ENCODE results near the gene CYP4F12.
"Not testable (repeated sequence)": the region's sequence is repeated elsewhere in the genome, so short reads cannot be mapped to it uniquely, and the experiment has no call there.

CYP4F12 gene

DNA sequence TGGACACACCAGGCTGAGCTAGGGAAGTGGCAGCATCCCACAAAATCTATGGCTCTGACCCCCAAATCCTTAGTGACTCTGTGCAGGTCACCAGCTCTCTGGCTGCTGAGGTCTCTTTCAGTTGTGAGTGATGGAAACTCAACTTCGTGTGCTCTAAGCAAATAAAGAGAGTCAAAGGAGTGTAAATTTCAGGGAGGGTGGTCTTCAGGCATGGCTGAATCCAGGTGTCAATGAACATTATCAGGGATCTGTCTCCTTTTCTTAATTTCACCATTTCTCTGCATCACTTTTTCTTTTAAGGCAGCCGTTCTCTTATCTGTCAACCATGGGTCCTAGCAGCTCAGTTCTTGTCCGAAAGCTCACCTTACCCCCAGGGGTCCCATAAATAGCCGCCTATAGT, 6.2 kb downstream of the CYP4F12 start:
- Histone ChIP-seq H3K27ac (replicated peaks; ENCODE audit: low read length) (no peak overlapping the region), H2AK5ac (ENCODE audit: low read depth, low read length) (no peak overlapping the region), H3K14ac (ENCODE audit: low read length) (no peak overlapping the region), H2AFZ (ENCODE audit: low read length) (no peak overlapping the region), H3K4me2 (ENCODE audit: insufficient read depth, low read length, poor library complexity, severe bottlenecking) (no peak overlapping the region), H3K79me1 (ENCODE audit: low read depth, low read length) (peaks cover 2% of the 10 kb centered on the region), H3K4ac (ENCODE audit: low read length) (no peak overlapping the region), H4K8ac (ENCODE audit: low read depth, low read length) (no peak overlapping the region), H3K4me1 (ENCODE audit: control insufficient read depth in 2 of 2, insufficient read depth in 1 of 2, low read depth in 1 of 2, low read length in 2 of 2) (no peaks in the 10 kb centered on the region), H2BK5ac (ENCODE audit: low read length) (no peak overlapping the region), H3K27me3 (ENCODE audit: control insufficient read depth in 3 of 3, insufficient read depth in 3 of 3, low read depth in 1 of 3, low read length in 3 of 3) (no peaks in the 10 kb centered on the region), H2BK15ac (ENCODE audit: low read length) (no peak overlapping the region), H2BK12ac (ENCODE audit: low read length) (no peak overlapping the region), H3K9ac (ENCODE audit: low read depth, low read length, poor library complexity) (no peak overlapping the region), H4K91ac (ENCODE audit: low read depth, low read length, poor library complexity) (no peak overlapping the region), H3K18ac (ENCODE audit: low read length) (no peak overlapping the region), H3K4me3 (ENCODE audit: low read length in 2 of 2) (no peak overlapping the region), H3K9me3 (replicated peaks in 1 of 2; ENCODE audit: control insufficient read depth in 2 of 2, insufficient read depth in 1 of 2, low read depth in 1 of 2, low read length in 2 of 2) (peaks cover 0 to 28% of the 10 kb centered on the region in 2 donors), H3K36me3 (replicated peaks in 1 of 2; ENCODE audit: control insufficient read depth in 2 of 2, insufficient read depth in 2 of 2, low read length in 2 of 2) (no peaks in the 10 kb centered on the region), H2BK120ac (ENCODE audit: low read depth, low read length) (no peak overlapping the region), H3K23ac (ENCODE audit: low read depth, low read length, poor library complexity) (no peak overlapping the region)
- WGBS, 2 donors (ENCODE audit: extremely low coverage in 2 of 2, insufficient read length in 2 of 2, insufficient replicate concordance in 1 of 2): no CpG with 5 or more reads among the region's 4 CpGs
- DNase-seq (ENCODE audit: low spot score): no peak

DNA sequence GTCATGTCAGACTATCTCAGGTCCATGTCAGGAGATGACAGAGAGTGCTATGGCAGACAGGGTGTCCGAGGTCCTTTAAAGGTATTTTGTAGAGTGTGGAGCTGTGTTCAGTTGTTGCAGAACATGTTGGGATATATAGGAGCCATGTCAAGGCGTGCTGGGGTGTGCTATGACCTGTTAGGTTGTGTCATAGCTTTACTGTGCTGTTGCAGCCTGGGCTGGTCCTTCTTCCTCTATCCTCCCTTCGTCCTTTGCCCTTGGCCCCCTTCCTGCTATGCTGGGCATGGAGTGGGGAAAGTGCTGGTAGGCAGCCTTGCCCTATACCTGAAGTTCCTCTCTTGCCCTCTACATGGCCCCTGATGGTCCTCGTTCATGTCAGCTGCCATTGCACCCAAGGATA, 7.0 kb downstream of the CYP4F12 start:
- H2BK120ac ChIP-seq (ENCODE audit: low read depth, low read length); H3K36me3 ChIP-seq (replicated peaks in 1 of 2; ENCODE audit: control insufficient read depth in 2 of 2, insufficient read depth in 2 of 2, low read length in 2 of 2); H2BK12ac ChIP-seq (ENCODE audit: low read length); H4K91ac ChIP-seq (ENCODE audit: low read depth, low read length, poor library complexity); H3K4ac ChIP-seq (ENCODE audit: low read length); H3K4me3 ChIP-seq (ENCODE audit: low read length in 2 of 2); H3K9ac ChIP-seq (ENCODE audit: low read depth, low read length, poor library complexity); H2AK5ac ChIP-seq (ENCODE audit: low read depth, low read length); H3K4me1 ChIP-seq (ENCODE audit: control insufficient read depth in 2 of 2, insufficient read depth in 1 of 2, low read depth in 1 of 2, low read length in 2 of 2); H3K23ac ChIP-seq (ENCODE audit: low read depth, low read length, poor library complexity); H3K4me2 ChIP-seq (ENCODE audit: insufficient read depth, low read length, poor library complexity, severe bottlenecking); H2BK5ac ChIP-seq (ENCODE audit: low read length); DNase-seq (ENCODE audit: low spot score); H3K79me1 ChIP-seq (ENCODE audit: low read depth, low read length); H2AFZ ChIP-seq (ENCODE audit: low read length); H3K27me3 ChIP-seq (ENCODE audit: control insufficient read depth in 3 of 3, insufficient read depth in 3 of 3, low read depth in 1 of 3, low read length in 3 of 3); H3K18ac ChIP-seq (ENCODE audit: low read length); H4K8ac ChIP-seq (ENCODE audit: low read depth, low read length); H2BK15ac ChIP-seq (ENCODE audit: low read length); H3K27ac ChIP-seq (replicated peaks; ENCODE audit: low read length): not testable (repeated sequence)
- no CpG with 5 or more reads among the region's 4 CpGs for WGBS, 2 donors (ENCODE audit: extremely low coverage in 2 of 2, insufficient read length in 2 of 2, insufficient replicate concordance in 1 of 2)
- peak overlapping the region; percentile 21 for H3K14ac ChIP-seq (ENCODE audit: low read length)
- H3K9me3 ChIP-seq (replicated peaks in 1 of 2; ENCODE audit: control insufficient read depth in 2 of 2, insufficient read depth in 1 of 2, low read depth in 1 of 2, low read length in 2 of 2): peaks cover 0 to 26% of the 10 kb centered on the region in 2 donors

DNA sequence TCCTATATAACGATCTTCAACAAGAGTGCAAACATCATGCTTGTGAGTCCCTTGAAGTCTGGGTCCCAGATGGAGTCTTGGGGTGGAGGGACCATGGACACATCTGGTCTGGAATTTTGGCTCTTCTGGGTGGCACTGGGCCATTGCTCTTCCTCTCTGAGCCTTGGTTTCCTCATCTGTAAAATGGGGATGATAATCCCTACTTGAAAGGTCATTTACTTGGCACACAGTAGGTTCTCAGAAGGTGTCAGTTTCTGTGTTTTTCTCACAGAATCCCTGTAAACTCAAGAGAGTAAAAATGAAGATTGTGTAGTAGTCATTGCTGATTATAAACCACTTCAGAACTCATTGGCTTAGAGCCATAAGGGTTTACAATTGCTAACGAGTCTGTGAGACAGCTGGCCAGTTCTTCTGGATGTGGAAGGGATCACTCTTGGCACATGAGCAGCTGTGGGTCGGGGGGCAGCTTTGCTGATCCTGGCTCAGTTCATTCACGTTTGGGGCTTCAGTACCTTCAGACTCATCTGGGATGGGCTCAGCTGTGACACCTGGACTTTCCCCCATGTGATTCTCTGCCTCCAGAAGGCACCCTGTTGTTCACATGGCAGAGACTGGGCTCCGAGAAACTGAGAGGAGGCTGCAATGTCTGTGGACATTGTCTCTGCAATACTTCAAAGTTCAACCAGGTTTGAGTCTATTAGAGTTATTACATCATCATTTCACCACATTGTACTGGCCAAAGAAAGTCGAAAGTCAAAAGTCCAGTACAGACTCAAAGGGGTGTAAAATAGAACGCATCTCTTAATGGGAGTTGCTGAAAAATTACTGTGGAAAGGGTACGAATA, 7.8 kb downstream of the CYP4F12 start:
- H2BK5ac ChIP-seq (ENCODE audit: low read length): no peak overlapping the region

DNA sequence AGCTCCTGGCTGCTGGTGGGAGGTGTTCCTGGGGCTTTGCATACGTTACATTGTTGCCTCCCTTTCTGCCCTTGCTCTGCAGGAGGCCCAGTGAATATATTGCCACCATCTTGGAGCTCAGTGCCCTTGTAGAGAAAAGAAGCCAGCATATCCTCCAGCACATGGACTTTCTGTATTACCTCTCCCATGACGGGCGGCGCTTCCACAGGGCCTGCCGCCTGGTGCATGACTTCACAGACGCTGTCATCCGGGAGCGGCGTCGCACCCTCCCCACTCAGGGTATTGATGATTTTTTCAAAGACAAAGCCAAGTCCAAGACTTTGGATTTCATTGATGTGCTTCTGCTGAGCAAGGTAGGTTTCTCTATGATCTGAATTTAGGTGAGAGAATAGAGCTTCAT, 10.5 kb downstream of the CYP4F12 start:
- Histone ChIP-seq H3K36me3 (replicated peaks in 1 of 2; ENCODE audit: control insufficient read depth in 2 of 2, insufficient read depth in 2 of 2, low read length in 2 of 2) (no peaks in the 10 kb centered on the region), H3K79me1 (ENCODE audit: low read depth, low read length) (peaks cover 2% of the 10 kb centered on the region), H2AK5ac (ENCODE audit: low read depth, low read length) (no peak overlapping the region), H2BK15ac (ENCODE audit: low read length) (no peak overlapping the region), H3K18ac (ENCODE audit: low read length) (no peak overlapping the region), H3K14ac (ENCODE audit: low read length) (no peak overlapping the region), H2AFZ (ENCODE audit: low read length) (no peak overlapping the region), H3K4ac (ENCODE audit: low read length) (no peak overlapping the region), H3K27ac (replicated peaks; ENCODE audit: low read length) (no peak overlapping the region), H2BK12ac (ENCODE audit: low read length) (no peak overlapping the region), H3K4me3 (ENCODE audit: low read length in 2 of 2) (peak overlapping the region in 1 of 2 donors; percentile 40), H2BK5ac (ENCODE audit: low read length) (no peak overlapping the region), H3K27me3 (ENCODE audit: control insufficient read depth in 3 of 3, insufficient read depth in 3 of 3, low read depth in 1 of 3, low read length in 3 of 3) (no peaks in the 10 kb centered on the region), H2BK120ac (ENCODE audit: low read depth, low read length) (no peak overlapping the region), H3K4me1 (ENCODE audit: control insufficient read depth in 2 of 2, insufficient read depth in 1 of 2, low read depth in 1 of 2, low read length in 2 of 2) (no peaks in the 10 kb centered on the region), H3K23ac (ENCODE audit: low read depth, low read length, poor library complexity) (no peak overlapping the region), H4K91ac (ENCODE audit: low read depth, low read length, poor library complexity) (no peak overlapping the region), H4K8ac (ENCODE audit: low read depth, low read length) (no peak overlapping the region), H3K4me2 (ENCODE audit: insufficient read depth, low read length, poor library complexity, severe bottlenecking) (no peak overlapping the region), H3K9me3 (replicated peaks in 1 of 2; ENCODE audit: control insufficient read depth in 2 of 2, insufficient read depth in 1 of 2, low read depth in 1 of 2, low read length in 2 of 2) (peaks cover 0 to 33% of the 10 kb centered on the region in 2 donors), H3K9ac (ENCODE audit: low read depth, low read length, poor library complexity) (no peak overlapping the region)
- no CpG with 5 or more reads among the region's 10 CpGs for WGBS, 2 donors (ENCODE audit: extremely low coverage in 2 of 2, insufficient read length in 2 of 2, insufficient replicate concordance in 1 of 2)
- DNase-seq (ENCODE audit: low spot score): no peak

More for the DNA sequence above, 7.8 kb downstream of the CYP4F12 start:
- H2BK120ac ChIP-seq (ENCODE audit: low read depth, low read length): no peak overlapping the region
- H4K91ac ChIP-seq (ENCODE audit: low read depth, low read length, poor library complexity): no peak overlapping the region
- H3K4me1 ChIP-seq (ENCODE audit: control insufficient read depth in 2 of 2, insufficient read depth in 1 of 2, low read depth in 1 of 2, low read length in 2 of 2): no peaks in the 10 kb centered on the region
- H2BK12ac ChIP-seq (ENCODE audit: low read length): no peak overlapping the region
- no peak overlapping the region for H2BK15ac ChIP-seq (ENCODE audit: low read length)
- H3K18ac ChIP-seq (ENCODE audit: low read length): no peak overlapping the region
- H3K23ac ChIP-seq (ENCODE audit: low read depth, low read length, poor library complexity): no peak overlapping the region
- no peak overlapping the region for H2AFZ ChIP-seq (ENCODE audit: low read length)
- DNase-seq (ENCODE audit: low spot score): no peak
- H3K27me3 ChIP-seq (ENCODE audit: control insufficient read depth in 3 of 3, insufficient read depth in 3 of 3, low read depth in 1 of 3, low read length in 3 of 3): no peaks in the 10 kb centered on the region
- H3K14ac ChIP-seq (ENCODE audit: low read length): no peak overlapping the region
- peaks cover 2% of the 10 kb centered on the region for H3K79me1 ChIP-seq (ENCODE audit: low read depth, low read length)
- no peak overlapping the region for H3K9ac ChIP-seq (ENCODE audit: low read depth, low read length, poor library complexity)
- no peak overlapping the region for H3K27ac ChIP-seq (replicated peaks; ENCODE audit: low read length)
- peaks cover 0 to 27% of the 10 kb centered on the region in 2 donors for H3K9me3 ChIP-seq (replicated peaks in 1 of 2; ENCODE audit: control insufficient read depth in 2 of 2, insufficient read depth in 1 of 2, low read depth in 1 of 2, low read length in 2 of 2)
- WGBS, 2 donors (ENCODE audit: extremely low coverage in 2 of 2, insufficient read length in 2 of 2, insufficient replicate concordance in 1 of 2): no CpG with 5 or more reads among the region's 8 CpGs
- H4K8ac ChIP-seq (ENCODE audit: low read depth, low read length): no peak overlapping the region
- H3K4me3 ChIP-seq (ENCODE audit: low read length in 2 of 2): no peak overlapping the region
- no peaks in the 10 kb centered on the region for H3K36me3 ChIP-seq (replicated peaks in 1 of 2; ENCODE audit: control insufficient read depth in 2 of 2, insufficient read depth in 2 of 2, low read length in 2 of 2)
- no peak overlapping the region for H3K4me2 ChIP-seq (ENCODE audit: insufficient read depth, low read length, poor library complexity, severe bottlenecking)
- H2AK5ac ChIP-seq (ENCODE audit: low read depth, low read length): no peak overlapping the region
- no peak overlapping the region for H3K4ac ChIP-seq (ENCODE audit: low read length)
